Activated CD4-positive, alpha-beta T cell treated with anti-CD3 and anti-CD28 coated beads for 4 hours (primary cell): ENCODE measurements around the gene OBSCN.
A peak's percentile ranks its signal among the peaks of the same experiment; 100 is the strongest.

Experiments used
- DNase-seq, 2 donors: peaks; one replicate each; pipeline ENCODE4 v3.0.0-alpha.2; 2020

The OBSCN gene

GRCh38 chr1:228190778-228191177, 17.1 kb upstream of the OBSCN start:
- DNase-seq = no peak

DNA sequence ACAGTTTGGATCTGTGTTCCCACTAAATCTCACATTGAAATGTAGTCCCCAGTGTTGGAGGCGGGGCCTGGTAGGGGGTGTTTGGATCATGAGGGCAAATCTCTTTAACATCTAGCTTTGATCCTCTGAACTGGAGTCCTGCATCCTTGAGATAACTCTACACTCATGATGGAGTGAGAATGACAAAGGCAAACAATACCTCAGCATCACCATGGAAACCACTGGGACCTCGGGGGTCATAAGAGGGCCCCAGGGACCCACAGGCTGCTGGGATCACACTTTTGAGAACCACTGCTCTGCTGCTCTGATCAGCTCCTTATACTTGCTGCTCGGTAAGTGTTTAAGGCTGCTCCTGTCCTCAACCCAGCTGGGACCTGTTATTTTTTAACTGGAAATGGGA, 13.4 kb upstream of the OBSCN start:
- no peak for DNase-seq

GRCh38 chr1:228194921-228195812, 12.7 kb upstream of the OBSCN start:
- no peak for DNase-seq

- no peak for DNase-seq
These were observed 10.2 kb upstream of the OBSCN start for GRCh38 chr1:228197555-228198147.

GRCh38 chr1:228198977-228199590, 8.8 kb upstream of the OBSCN start:
- DNase-seq = no peak

DNA sequence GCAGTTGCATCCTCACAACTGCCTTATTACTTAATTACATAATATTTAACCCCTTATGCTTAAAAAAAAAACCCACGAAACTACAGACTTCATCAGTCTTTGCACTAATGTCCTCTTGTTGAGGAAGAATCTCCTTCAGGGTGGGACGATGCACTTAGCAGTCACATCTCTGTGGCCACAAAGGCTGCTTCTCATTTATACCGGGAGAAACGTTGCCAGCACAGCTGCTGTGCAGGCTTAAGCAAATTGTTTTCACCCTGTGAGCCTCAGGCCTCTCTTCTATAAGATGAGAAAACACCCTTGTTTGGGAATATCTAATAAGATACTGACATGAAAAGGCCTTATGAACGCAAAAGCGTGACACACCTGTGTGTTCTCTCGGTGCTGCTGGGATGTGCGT, 2.9 kb upstream of the OBSCN start:
- no peak for DNase-seq

DNA sequence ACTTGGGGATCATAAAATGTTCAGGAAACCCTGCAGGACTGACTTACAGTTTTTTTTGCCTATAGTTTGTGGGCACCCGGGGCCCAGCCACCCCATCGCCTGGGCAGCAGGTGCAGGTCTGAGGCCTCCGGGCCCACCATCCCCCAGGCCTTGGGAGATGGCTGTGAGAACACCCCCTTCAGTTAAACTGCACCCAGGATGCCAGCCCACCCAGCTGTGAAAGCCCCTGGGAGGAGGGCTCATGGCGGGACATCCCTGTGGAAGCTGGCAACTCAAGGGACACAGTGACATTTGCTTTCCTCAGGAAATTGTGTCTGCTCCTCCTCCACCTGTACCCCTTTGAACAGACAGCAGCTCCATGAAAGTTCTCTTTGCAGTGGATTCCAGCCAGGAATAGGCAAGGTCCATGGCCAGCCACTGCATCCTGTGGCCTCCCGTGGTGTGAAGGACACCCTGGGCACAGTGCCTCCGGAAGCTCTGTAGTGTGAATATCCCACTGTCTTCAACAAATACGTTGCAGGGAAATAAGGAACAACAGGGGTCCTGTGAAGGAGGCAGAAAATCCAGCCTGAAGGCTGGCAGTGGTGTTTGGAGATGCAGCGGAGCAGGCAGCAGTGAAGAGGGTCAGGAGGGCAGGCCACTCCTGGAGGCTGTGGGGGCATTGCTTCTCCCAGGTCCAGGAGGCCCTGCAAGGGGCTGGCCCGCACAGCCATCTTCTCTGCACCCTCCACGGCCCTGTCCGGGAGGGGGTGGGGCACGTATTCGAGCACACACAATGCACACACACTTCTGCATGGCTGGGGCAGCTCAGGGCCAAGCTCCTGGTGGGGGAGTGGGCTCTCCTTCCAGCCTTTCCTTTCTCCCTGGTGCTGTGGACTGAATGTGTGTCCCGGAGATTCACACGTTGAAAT, 2.1 kb upstream of the OBSCN start:
- DNase-seq = no peak

DNA sequence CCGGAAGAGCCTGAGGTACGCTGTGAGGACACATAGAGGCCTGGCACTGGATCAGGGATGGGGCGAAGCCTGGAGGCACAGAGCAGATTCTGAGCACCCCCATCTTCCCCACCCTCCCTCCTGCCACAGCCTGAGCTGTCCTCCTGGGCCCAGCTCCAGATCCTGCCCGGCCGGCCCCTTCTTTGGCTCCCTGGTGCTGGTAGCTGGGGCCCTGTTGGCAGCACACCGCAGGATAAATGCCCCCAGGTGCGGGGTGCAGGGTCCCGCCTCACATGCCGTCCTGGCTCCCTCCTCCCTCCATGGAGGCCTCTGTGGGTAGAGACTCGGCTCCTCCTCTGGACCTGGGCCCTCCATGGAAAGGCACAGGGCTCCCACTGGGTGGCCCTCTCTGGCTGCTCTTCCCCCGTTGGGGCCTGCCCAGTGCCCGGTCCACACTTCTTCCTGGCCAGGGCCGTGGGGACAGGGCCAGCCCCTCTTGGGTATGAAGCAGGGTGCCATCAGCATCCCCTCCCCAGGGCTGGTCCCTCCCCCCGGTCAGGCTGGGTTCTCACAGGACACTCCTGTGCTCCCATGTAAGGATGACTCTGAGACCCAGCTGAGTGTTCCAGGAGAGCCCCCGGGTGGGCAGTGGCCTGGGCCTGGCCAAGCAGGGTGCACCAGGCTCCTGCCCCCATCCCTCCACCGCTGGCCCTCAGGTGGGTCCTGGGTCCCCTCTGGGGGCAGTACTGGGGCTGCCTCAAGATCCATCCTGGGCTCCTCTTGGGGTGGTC, 1.1 kb upstream of the OBSCN start:
- DNase-seq = no peak

DNA sequence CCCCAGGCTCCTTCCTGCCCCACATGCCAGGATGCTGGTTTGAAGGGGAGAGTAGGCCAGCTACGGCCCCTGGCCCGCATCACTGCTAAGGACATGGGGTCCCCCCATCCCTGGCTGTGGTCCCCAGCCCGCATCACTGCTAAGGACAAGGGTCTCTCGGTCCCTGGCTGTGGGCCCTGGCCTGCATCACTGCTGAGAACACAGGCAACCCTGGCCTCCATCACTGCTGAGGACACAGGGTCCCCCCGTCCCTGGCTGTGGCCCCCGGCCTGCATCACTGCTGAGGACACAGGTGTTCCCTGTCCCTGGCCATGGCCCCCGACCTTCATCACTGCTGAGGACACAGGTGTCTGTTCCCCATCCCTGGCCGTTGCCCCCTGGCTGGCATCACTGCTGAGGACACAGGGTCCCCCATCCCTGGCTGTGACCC, 448 bp upstream of the OBSCN start:
- DNase-seq = no peak

DNA sequence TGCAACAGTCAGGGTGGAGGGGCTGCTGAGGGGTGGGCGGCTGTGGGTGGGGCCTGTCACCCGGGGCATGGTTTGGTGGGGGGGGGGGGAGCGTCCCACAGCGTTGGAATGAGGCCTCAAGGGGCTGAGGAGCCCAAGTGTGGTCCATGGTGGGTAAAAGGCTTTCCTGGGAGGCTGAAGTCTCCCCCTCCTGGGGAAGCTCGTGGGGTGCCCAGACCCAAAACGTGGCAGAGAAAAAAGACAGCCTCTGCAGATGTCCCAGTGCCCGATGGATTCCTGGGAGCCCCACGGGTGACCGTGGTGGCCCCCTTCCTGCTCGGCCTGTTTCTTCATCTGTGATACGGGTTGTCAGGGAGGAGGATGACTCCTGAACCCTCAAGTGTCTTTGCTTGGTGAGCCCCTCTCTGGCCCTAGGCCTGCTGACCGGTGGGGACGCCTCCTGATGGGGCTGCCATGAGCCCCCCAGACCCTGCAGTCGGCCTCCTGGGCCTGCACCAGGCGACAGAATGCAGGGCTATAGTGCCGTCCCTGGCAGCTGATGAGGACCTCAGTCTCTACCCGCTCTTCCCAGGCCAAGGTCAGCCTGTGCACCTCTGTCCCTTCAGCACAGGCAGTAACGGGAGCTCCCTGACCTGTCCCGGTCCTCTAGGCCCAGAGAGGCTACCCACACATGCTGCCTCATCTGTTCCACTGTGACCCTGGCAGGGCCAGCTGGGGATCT, 1.1 kb downstream of the OBSCN start:
- DNase-seq = no peak

GRCh38 chr1:228209657-228210056, 1.8 kb downstream of the OBSCN start:
- DNase-seq = no peak

DNA sequence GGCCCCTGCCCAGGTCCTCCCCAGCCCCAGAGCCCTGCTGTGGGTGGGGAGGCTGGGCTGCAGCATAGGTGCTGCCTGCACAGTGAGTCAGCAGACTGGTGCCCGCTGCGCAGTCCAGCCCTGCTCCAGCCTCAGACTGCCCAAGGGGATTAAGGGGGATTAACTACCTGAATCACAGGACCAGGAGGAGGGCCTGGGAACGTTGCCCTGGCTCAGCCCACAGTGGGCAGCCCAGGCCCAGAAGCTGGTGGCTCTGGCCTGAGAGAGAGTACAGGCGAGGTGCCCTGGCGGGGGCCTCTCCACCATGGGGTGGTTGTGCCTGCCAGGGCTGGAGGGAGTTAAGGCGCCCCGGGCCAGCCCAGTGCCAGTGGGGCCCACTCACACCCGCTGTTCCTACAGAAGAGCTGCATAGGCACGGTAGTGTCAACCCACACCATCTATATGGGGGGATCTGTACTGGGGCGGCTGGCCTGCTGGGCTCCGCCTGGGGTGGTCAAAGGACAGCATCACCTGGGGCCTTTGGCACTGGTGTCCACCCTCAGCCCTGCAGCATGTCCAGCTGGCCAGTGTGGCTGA, 2.3 kb downstream of the OBSCN start:
- no peak for DNase-seq

DNA sequence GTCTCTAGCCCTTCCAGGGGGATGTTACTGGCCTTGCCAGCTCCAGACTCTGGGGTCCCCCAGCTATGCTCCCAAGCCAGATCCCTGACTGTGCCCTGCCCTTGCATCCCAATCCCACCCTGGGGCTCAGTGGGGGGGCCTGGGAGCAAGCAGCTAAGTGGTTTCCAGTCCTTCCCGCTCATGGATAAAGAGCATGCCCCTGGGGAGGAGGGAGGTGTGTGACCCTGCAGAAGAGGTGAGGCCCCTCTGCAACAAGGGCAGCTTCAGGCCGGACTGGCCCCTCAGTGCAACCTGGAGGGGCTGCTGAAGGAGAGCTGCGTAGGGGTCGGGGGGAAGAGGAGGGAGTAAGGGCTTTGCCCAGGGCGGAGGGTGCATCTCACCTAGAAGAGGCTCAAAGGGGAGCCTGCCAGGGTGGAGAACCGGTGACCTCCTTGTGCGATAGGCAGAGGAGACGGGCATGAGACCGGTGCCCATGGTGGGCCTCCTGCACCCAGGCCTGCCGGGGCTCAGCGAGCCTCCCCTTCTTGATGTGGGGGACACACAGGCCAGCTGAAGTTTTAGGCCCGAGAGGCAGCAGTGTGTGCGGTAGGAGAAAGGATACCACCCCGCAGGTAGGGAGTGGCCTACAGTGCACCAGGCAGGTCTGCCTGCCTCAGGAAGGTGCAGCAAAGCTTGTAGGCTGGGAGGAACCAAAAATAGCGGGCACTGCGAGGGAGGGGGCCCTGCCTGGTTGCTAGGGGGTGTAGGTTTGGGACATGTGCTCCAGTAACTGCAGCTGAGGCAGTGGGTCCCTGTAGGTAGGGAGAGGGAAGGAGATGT, 3.1 kb downstream of the OBSCN start:
- no peak for DNase-seq

DNA sequence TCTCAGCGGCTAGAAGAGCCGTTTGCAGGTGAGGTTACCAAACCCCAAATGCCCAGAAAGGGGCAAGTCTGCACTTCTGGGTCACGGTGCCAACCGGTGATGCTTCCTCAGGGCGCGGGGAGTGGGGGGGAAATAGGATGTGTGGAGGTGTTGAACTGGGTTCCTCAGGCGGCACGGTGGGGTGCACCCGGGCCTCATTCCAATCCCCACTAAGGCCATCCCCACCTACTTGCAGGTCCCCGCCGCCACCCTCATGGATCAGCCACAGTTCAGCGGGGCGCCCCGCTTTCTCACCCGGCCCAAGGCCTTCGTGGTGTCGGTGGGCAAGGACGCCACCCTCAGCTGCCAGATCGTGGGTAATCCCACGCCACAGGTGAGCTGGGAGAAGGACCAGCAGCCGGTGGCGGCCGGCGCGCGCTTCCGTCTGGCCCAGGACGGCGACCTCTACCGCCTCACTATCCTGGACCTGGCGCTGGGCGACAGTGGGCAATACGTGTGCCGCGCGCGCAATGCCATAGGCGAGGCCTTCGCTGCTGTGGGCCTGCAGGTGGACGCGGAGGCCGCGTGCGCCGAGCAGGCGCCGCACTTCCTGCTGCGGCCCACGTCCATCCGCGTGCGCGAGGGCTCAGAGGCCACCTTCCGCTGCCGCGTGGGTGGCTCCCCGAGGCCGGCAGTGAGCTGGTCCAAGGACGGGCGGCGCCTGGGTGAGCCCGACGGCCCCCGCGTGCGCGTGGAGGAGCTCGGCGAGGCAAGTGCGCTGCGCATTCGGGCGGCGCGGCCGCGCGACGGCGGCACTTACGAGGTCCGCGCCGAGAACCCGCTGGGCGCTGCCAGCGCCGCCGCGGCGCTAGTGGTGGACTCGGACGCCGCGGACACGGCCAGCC, 3.9 kb downstream of the OBSCN start:
- no peak for DNase-seq

DNA sequence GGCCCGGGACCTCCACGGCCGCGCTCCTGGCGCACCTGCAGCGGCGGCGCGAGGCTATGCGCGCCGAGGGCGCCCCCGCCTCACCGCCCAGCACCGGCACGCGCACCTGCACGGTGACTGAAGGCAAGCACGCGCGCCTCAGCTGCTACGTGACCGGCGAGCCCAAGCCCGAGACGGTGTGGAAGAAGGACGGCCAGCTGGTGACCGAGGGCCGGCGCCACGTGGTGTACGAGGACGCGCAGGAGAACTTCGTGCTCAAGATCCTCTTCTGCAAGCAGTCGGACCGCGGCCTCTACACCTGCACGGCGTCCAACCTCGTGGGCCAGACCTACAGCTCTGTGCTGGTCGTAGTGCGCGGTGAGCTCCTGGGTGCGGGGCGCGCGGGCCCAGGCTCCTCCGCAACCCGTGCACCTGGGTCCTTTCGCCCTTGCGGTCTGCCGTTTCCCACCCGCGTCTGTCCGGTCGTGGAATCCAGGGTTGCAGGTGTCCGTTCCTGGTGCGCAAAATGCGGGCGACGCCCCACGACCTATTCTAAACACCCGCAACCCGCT, 4.6 kb downstream of the OBSCN start:
- no peak for DNase-seq

DNA sequence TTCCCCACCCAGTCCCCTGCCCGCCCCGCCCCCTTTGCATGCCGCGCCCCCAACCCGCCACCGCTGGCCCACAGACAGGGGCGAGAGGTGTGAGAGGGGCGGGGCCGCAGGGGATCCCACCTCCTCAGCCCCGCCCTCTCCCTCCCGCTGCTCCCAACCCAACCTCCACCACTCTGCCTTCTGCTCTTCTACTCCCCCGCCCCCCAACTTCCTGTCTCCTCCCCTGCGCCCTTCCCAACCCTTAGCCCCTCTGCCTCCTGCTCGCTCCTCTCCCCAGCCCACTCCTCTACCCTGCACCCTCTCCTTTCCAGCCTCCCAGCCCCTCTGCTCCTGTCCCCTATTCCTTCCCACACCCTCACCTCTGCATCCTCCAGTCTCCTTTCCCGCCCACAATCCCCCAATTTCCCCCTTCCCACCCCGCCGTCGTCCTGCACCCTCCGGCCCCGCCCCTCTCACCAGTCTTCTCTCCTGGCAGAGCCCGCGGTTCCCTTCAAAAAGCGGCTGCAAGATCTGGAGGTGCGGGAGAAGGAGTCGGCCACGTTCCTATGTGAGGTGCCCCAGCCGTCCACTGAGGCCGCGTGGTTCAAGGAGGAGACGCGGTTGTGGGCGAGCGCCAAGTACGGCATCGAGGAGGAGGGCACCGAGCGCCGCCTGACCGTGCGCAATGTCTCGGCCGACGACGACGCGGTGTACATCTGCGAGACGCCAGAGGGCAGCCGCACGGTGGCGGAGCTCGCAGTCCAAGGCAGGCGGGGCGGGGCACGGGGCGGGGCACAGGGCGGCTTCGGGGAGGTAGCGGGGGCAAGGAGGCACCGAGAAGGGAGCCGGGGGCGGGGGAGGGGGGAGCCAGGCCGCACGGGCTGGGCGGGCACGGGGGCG, 5.4 kb downstream of the OBSCN start:
- peak; percentile 88 to 90 for DNase-seq

DNA sequence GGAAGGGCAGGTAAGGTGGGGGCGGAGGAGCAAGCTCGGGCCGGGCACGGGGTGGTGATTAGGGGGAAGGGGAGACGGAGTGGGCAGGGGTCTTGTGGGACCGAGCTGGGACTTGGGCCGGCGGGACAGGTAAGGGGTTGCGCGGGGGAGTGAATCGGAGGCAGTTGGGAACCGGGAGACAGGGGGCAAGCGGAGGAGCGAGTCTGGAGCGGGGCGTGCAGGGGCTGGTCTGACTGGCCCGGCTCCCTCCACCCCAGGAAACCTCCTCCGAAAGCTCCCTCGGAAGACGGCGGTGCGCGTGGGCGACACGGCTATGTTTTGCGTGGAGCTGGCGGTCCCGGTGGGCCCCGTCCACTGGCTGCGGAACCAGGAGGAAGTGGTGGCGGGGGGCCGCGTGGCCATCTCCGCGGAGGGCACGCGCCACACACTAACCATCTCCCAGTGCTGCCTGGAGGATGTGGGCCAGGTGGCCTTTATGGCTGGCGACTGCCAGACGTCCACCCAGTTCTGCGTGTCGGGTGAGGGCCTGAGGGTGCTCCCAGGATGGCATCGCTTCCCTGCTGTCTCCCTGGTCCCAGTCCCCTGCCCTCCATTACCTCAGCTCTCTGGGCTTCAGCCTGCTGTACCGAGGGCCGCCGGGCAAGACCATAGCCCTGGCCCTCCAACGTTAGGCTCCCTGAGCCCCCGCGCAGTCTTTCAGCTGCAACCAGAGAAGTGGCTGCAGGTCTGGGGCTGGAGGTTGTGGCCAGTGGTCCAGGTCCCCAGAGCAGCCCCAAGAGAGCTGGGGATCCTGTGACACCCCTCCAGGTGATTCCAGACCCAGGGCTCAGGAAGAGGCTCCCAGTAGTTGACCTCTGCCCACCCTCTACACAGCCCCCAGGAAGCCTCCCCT, 6.3 kb downstream of the OBSCN start:
- DNase-seq = no peak
